Osteoblast (primary cell): Measurements from ENCODE around the gene MED16. TPM values are rescaled to one million over a fixed set of nuclear protein-coding genes. Genes with fewer than 3 reads are reported as not detected.

Experiments used
- DNase-seq: peaks from one replicate; pipeline ENCODE4 v3.0.0; 2011; ENCODE audit warnings: low spot score, mixed read lengths; ENCODE audit not compliant: insufficient read length; ENCODE audit errors: missing footprints
- H2AFZ ChIP-seq: 2 replicates; pipeline ENCODE4 v1.6.0; 2011; ENCODE audit warnings: mild to moderate bottlenecking, low read length
- H3K27ac ChIP-seq: 2 replicates; pipeline ENCODE4 v1.5.1; 2011; ENCODE audit warnings: mild to moderate bottlenecking, low read depth, low read length, moderate library complexity
- H3K27me3 ChIP-seq: 2 replicates; pipeline ENCODE4 v1.6.0; 2012; ENCODE audit warnings: mild to moderate bottlenecking, control low read depth, inconsistent platforms, low read length, moderate library complexity; ENCODE audit not compliant: insufficient read depth
- H3K36me3 ChIP-seq: 2 replicates; pipeline ENCODE4 v1.5.1; 2011; ENCODE audit warnings: mild to moderate bottlenecking, low read length, control low read depth, moderate library complexity; ENCODE audit not compliant: insufficient read depth
- H3K4me1 ChIP-seq: 2 replicates; pipeline ENCODE4 v1.5.1; 2011; ENCODE audit warnings: mild to moderate bottlenecking, low read length, control low read depth, moderate library complexity; ENCODE audit not compliant: insufficient read depth
- H3K4me2 ChIP-seq: 2 replicates; pipeline ENCODE4 v1.6.0; 2011; ENCODE audit warnings: mild to moderate bottlenecking, low read length; ENCODE audit not compliant: insufficient read depth
- H3K4me3 ChIP-seq: fragments of 200-600 bp; sonication (generic); 3 replicates; pipeline ENCODE4 v1.5.1; 2012; ENCODE audit warnings: mild to moderate bottlenecking, low read length, inconsistent platforms; ENCODE audit not compliant: insufficient read depth
- H3K79me2 ChIP-seq: 2 replicates; pipeline ENCODE4 v1.6.0; 2012; ENCODE audit warnings: mild to moderate bottlenecking, low read length, control low read depth, inconsistent platforms; ENCODE audit not compliant: insufficient read depth
- H3K9me3 ChIP-seq: 2 replicates; pipeline ENCODE4 v1.5.1; 2011; ENCODE audit warnings: low read depth, low read length, control low read depth
- H4K20me1 ChIP-seq: 2 replicates; pipeline ENCODE4 v1.6.0; 2012; ENCODE audit warnings: mild to moderate bottlenecking, low read length, control low read depth; ENCODE audit not compliant: insufficient read depth
- total RNA-seq: library from RNA; depleted of rRNA; stranded (reverse); fragments of >200 nt; gene quantifications from 2 replicates; pipeline ENCODE4 v1.2.3, GENCODE V29; 2012
- TF ChIP-seq, protein P1 (sequence below): IDR thresholded peaks from 2 replicates; pipeline ENCODE4 v1.5.1; 2011; ENCODE audit warnings: mild to moderate bottlenecking, low read depth, low read length, moderate library complexity; ENCODE audit errors: extremely low read depth

Gene MED16
- total RNA-seq, 1 donor: 20.6 TPM

DNA sequence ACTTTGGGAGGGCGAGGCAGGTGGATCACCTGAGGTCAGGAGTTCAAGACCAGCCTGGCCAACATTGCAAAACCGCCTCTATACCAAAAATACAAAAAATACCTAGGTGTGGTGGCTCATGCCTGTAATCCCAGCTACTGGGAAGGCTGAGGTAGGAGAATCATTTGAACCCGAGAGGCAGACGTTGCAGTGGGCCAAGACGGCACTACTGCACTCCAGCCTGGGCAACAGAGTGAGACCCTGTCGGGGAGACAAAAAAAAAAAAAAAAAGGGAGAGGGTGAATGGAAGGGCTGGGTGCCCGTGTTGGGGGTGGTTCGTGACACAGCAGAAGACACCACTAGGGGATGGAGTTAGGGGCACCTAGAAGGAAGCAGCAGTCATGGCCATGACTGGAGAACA, 22.7 kb downstream of the MED16 start:
- no peak overlapping the region for H3K27ac ChIP-seq
- H3K27me3 ChIP-seq: no peaks in the 10 kb centered on the region
- H3K4me2 ChIP-seq: no peak overlapping the region
- no peak overlapping the region for H3K4me3 ChIP-seq
- H4K20me1 ChIP-seq: peaks cover 11% of the 10 kb centered on the region
- no peaks in the 10 kb centered on the region for H3K9me3 ChIP-seq
- H2AFZ ChIP-seq: no peak overlapping the region
- no peaks in the 10 kb centered on the region for H3K79me2 ChIP-seq
- no peak for DNase-seq
- TF ChIP-seq, protein P1, sequence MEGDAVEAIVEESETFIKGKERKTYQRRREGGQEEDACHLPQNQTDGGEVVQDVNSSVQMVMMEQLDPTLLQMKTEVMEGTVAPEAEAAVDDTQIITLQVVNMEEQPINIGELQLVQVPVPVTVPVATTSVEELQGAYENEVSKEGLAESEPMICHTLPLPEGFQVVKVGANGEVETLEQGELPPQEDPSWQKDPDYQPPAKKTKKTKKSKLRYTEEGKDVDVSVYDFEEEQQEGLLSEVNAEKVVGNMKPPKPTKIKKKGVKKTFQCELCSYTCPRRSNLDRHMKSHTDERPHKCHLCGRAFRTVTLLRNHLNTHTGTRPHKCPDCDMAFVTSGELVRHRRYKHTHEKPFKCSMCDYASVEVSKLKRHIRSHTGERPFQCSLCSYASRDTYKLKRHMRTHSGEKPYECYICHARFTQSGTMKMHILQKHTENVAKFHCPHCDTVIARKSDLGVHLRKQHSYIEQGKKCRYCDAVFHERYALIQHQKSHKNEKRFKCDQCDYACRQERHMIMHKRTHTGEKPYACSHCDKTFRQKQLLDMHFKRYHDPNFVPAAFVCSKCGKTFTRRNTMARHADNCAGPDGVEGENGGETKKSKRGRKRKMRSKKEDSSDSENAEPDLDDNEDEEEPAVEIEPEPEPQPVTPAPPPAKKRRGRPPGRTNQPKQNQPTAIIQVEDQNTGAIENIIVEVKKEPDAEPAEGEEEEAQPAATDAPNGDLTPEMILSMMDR: no peak
- H3K4me1 ChIP-seq: peaks cover 16% of the 10 kb centered on the region
- peaks cover 18% of the 10 kb centered on the region for H3K36me3 ChIP-seq

DNA sequence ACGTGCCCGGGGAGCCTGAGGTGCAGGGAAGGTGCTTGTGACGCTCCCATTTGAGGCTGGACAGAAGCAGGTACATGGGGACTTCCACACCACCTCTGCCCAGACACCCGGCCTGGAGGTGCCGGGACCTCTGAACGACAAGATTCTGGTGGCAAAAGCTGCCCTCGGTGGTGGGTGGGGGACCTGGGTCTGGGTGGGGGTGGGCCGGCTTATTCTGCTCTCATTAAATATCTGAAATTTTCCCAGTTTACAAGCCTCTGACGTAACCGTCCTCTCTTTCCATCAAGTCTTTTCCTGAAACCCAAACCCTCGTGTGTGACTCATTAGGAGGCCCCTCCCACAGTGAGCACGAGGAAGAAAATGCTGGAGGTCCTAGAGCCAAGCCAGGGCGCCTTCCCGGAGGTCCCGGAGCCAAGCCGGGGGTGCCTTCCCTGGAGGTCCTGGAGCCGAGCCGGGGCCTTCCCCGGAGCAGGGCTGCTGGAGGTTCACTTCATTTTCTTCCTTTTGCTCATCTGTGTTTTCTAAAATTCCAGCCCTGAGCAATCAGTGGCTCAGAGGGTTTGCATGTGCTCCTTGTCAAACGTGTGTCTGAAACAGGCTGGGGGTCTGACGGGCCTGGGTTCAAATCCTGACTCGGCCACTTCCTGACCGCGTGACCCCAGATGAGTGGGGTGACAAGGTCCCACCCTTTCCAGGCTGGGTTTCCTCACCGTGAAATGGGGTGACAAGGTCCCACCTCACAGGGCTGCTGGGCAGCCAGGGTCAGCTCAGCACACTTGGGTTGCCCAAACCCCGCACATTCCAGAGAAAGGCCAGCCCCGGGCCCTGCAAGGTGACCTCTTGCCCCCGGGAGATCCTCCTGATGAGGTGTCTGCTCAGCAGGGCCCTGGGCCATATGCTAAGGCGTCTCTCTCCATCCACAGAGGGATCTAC, 23.5 kb downstream of the MED16 start:
- Histone ChIP-seq H4K20me1 (peaks cover 11% of the 10 kb centered on the region), H3K79me2 (no peaks in the 10 kb centered on the region), H3K4me2 (peak overlapping the region; percentile 21), H3K36me3 (peaks cover 18% of the 10 kb centered on the region), H2AFZ (no peak overlapping the region), H3K4me3 (no peak overlapping the region), H3K27me3 (no peaks in the 10 kb centered on the region), H3K4me1 (peaks cover 16% of the 10 kb centered on the region), H3K9me3 (no peaks in the 10 kb centered on the region), H3K27ac (peak overlapping the region; percentile 75)
- TF ChIP-seq, protein P1: no peak
- DNase-seq: peak; percentile 100

DNA sequence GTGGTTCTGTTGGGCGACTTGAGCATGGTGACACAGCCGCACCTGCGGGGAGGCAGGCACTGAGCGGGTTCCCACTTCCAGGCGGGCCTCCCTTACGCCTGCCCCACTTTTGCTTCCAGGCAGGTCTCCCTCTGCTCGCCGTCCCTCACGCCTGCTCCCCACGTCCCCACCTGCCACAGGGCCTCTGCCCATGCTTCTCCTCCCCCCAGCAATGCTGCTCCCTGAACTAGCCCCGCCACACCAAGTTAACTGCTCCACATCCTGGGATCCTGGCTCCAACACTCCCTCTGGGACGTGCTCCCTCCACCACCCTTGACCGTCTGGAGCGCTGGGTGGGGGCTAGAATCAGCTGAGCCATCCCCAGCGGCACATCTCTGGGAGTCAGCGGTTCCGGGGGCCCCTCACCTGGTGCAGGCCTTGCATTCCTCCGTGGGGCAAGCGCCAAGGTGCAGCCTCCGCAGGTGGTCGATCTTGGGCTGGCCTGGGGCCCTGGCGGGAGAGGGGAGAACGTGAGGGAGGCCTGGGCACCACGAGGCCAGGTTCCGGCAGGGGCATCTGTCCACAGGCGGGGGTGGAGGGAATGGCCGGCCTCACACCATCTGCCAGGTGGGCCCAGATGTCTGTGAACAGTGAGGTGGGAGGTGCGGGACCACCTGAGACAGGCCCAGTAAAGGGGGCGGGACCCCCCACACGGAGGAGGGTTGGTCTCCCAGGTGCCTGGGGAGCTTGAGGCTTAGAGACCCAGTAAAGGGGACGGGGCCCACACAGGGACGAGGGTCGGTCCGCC, 24.3 kb downstream of the MED16 start:
- TF ChIP-seq, protein P1: no peak

More for the DNA sequence above, 24.3 kb downstream of the MED16 start:
- H3K27me3 ChIP-seq: no peaks in the 10 kb centered on the region
- H3K79me2 ChIP-seq: no peaks in the 10 kb centered on the region
- peak overlapping the region; percentile 75 for H3K27ac ChIP-seq
- H3K9me3 ChIP-seq: no peaks in the 10 kb centered on the region
- no peak for DNase-seq
- no peak overlapping the region for H3K4me2 ChIP-seq
- H3K4me1 ChIP-seq: peaks cover 16% of the 10 kb centered on the region
- peaks cover 11% of the 10 kb centered on the region for H4K20me1 ChIP-seq
- H2AFZ ChIP-seq: no peak overlapping the region
- peaks cover 18% of the 10 kb centered on the region for H3K36me3 ChIP-seq
- H3K4me3 ChIP-seq: no peak overlapping the region
